ENCODE data around the gene NOMO2.
"Not testable (repeated sequence)": the region's sequence is repeated elsewhere in the genome, so short reads cannot be mapped to it uniquely, and the experiment has no call there.

GRCh38 chr16:18498430-18498829 is 63.5 kb downstream of the NOMO2 start:
- not testable (repeated sequence) for TF ChIP-seq EZH2 (IDR thresholded peaks at IDR 0.05; ENCODE audit: low read depth); CTCF (conservative IDR thresholded peaks at IDR 0.05)
